ENCODE measurements around the gene MEX3C.

GRCh38 chr18:51191128-51191717, 6.3 kb downstream of the MEX3C start:
- TF ChIP-seq, protein P1, sequence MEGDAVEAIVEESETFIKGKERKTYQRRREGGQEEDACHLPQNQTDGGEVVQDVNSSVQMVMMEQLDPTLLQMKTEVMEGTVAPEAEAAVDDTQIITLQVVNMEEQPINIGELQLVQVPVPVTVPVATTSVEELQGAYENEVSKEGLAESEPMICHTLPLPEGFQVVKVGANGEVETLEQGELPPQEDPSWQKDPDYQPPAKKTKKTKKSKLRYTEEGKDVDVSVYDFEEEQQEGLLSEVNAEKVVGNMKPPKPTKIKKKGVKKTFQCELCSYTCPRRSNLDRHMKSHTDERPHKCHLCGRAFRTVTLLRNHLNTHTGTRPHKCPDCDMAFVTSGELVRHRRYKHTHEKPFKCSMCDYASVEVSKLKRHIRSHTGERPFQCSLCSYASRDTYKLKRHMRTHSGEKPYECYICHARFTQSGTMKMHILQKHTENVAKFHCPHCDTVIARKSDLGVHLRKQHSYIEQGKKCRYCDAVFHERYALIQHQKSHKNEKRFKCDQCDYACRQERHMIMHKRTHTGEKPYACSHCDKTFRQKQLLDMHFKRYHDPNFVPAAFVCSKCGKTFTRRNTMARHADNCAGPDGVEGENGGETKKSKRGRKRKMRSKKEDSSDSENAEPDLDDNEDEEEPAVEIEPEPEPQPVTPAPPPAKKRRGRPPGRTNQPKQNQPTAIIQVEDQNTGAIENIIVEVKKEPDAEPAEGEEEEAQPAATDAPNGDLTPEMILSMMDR (IDR thresholded peaks at IDR 0.05), result no peak
- TF ChIP-seq EZH2 (IDR thresholded peaks at IDR 0.05; ENCODE audit: borderline replicate concordance, insufficient read depth, low read depth, low read length, poor library complexity, severe bottlenecking), result no peak
